Stomach (tissue), 9 donors: ENCODE data around the gene FAP. TPM values are rescaled to one million over a fixed set of nuclear protein-coding genes. Genes with fewer than 3 reads are reported as not detected.

Experiments
- DNase-seq, 2 donors: peaks; one replicate each; pipeline versions ENCODE4 v3.0.0 to v3.0.0-alpha.2; 2013 to 2019
- H3K27ac ChIP-seq, 5 donors: fragments of 200-600 bp in 4 of 5; sonication (generic) in 4 of 5; one replicate each; pipeline ENCODE4 v1.5.1; 2013 to 2019; ENCODE audit warnings: mild to moderate bottlenecking in 1 of 5, moderate library complexity in 1 of 5
- H3K27me3 ChIP-seq, 3 donors: fragments of 200-600 bp; sonication (generic); one replicate each; pipeline ENCODE4 v1.5.1; 2017 to 2019; ENCODE audit warnings: mixed run types in 1 of 3
- H3K36me3 ChIP-seq, 4 donors: fragments of 200-600 bp; sonication (generic); 1 replicate in 3 of 4; 2 replicates in 1 of 4; pipeline ENCODE4 v1.5.1; 2016 to 2019
- H3K4me1 ChIP-seq, 4 donors: fragments of 200-600 bp; sonication (generic); one replicate each; pipeline ENCODE4 v1.5.1; 2016 to 2019
- H3K4me3 ChIP-seq, 4 donors: fragments of 200-600 bp; sonication (generic) in 3 of 4; one replicate each; pipeline ENCODE4 v1.5.1; 2016 to 2019; ENCODE audit warnings: mild to moderate bottlenecking in 1 of 4
- H3K9me3 ChIP-seq, 4 donors: fragments of 200-600 bp; sonication (generic); one replicate each; pipeline ENCODE4 v1.5.1; 2016 to 2019
- EP300 ChIP-seq: sonication (generic); formaldehyde crosslinking; IDR thresholded peaks from one replicate; pipeline ENCODE4 v1.6.1; 2017; ENCODE audit warnings: antibody characterized with exemption
- POLR2A ChIP-seq, 4 donors: fragments of 450-650 bp; IDR thresholded peaks; one replicate each; pipeline ENCODE4 v1.6.1; 2016; ENCODE audit warnings: antibody characterized with exemption in 4 of 4, control low read depth in 2 of 4, mild to moderate bottlenecking in 1 of 4, moderate library complexity in 1 of 4
- POLR2AphosphoS5 ChIP-seq, 3 donors: sonication (generic); formaldehyde crosslinking; IDR thresholded peaks; one replicate each; pipeline ENCODE4 v1.6.1; 2016; ENCODE audit warnings: antibody characterized with exemption in 3 of 3
- WGBS, 5 donors: extraction: QIAGEN DNeasy Blood & Tissue Kit in 3 of 5; methylation state at CpG; one replicate each; pipeline versions ENCODE4 v1.1.5 to v1.1.7; 2013 to 2018; 5-methylcytosine and 5-hydroxymethylcytosine counted together
- intact Hi-C: fragments of 100-400 bp; cut with DNase I; formaldehyde crosslinking; loops from one replicate; pipeline ENCODE4 v1.15.1; 2023; ENCODE audit warnings: low total_unique reads
- polyA plus RNA-seq, 3 donors: library from polyadenylated mRNA; stranded (reverse); fragments of 200-250 nt; gene quantifications; one replicate each; pipeline ENCODE4 v1.2.3, GENCODE V29; 2013
- total RNA-seq, 5 donors: library from RNA; depleted of rRNA; stranded (reverse); fragments of >200 nt; gene quantifications; one replicate each; pipeline versions ENCODE4 v1.1.0 to v1.2.3, GENCODE V29; 2014 to 2016
- TF ChIP-seq, protein P1 (sequence below), 7 experiments: fragments of 450-650 bp in 4 of 7; fragments of 200-600 bp in 3 of 7; sonication (generic) in 3 of 7; IDR thresholded peaks; one replicate each; pipeline ENCODE4 v1.5.1; 2016 to 2019; ENCODE audit warnings: antibody characterized with exemption in 7 of 7, control low read depth in 2 of 7, mild to moderate bottlenecking in 1 of 7
- donor health status: healthy with polysubstance abuse.
- donor health status: Bipolar disorder and iron deficiency.
- donor health status: healthy.

The FAP gene
- total and polyA plus RNA-seq, 8 donors = 0.87 to 15.1 (median 3.8) TPM; not detected in 2

DNA sequence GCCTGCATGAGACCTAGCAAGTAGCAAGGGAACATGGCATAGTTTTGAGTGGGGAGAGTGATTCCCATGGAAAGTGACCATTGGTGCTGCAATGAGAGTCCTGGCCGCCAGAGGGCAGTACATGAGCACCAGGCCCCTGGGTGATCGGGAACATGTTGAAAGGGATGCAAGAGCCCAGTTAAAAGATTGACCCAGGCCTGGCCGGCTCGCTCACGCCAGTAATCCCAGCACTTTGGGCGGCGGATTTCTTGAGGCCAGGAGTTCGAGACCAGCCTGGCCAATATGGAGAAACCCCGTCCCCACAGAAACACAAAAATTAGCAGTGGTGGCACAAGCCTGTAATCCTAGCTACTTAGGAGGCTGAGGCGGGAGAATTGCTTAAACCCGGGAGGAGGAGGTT is 22.2 kb downstream of the FAP start:
- Histone ChIP-seq H3K27ac (no peak overlapping the region), H3K27me3 (no peaks in the 10 kb centered on the region), H3K4me3 (no peak overlapping the region), H3K4me1 (peaks cover 0 to 5% (median 0%) of the 10 kb centered on the region in 4 donors), H3K36me3 (no peaks in the 10 kb centered on the region), H3K9me3 (no peaks in the 10 kb centered on the region)
- intact Hi-C loops = loop anchor here (5.0 kb wide), 1 partner anchor 76 kb away; no protein-coding TSS in a partner anchor
- 31 to 52% (median 42%) methylated on average over 11 of the region's 11 CpGs for WGBS, 5 donors
- DNase-seq = peak; percentile 71 to 79
- TF ChIP-seq POLR2A (IDR thresholded peaks at IDR 0.05) (no peak), EP300 (no peak), POLR2AphosphoS5 (IDR thresholded peaks at IDR 0.05) (peak in 1 of 3 donors; percentile 3)
- TF ChIP-seq, protein P1, sequence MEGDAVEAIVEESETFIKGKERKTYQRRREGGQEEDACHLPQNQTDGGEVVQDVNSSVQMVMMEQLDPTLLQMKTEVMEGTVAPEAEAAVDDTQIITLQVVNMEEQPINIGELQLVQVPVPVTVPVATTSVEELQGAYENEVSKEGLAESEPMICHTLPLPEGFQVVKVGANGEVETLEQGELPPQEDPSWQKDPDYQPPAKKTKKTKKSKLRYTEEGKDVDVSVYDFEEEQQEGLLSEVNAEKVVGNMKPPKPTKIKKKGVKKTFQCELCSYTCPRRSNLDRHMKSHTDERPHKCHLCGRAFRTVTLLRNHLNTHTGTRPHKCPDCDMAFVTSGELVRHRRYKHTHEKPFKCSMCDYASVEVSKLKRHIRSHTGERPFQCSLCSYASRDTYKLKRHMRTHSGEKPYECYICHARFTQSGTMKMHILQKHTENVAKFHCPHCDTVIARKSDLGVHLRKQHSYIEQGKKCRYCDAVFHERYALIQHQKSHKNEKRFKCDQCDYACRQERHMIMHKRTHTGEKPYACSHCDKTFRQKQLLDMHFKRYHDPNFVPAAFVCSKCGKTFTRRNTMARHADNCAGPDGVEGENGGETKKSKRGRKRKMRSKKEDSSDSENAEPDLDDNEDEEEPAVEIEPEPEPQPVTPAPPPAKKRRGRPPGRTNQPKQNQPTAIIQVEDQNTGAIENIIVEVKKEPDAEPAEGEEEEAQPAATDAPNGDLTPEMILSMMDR (IDR thresholded peaks at IDR 0.05) = peak in 5 of 7 experiments; percentile 83 to 91 (median 88)

DNA sequence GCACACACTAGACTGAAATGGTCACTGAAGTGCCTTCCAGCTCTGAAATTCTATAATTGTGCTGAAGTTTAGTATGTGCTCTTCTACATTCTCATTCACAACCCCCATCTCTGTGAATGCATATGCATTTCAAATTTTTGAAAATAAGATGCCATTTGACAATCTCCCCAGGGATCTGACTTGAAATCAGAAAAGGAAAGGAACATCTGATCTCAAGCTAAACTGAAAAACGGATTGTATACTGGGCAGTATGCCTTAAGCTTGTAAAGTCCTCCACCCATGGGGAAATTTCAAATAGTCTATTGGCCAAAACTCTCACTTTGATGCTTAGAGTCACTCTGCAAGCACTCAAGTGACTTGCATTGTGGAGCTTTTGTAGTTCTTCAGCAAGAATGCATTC is 22.9 kb downstream of the FAP start:
- Histone ChIP-seq H3K4me3 (no peak overlapping the region), H3K9me3 (no peaks in the 10 kb centered on the region), H3K27me3 (no peaks in the 10 kb centered on the region), H3K36me3 (no peaks in the 10 kb centered on the region), H3K4me1 (peaks cover 0 to 5% (median 0%) of the 10 kb centered on the region in 4 donors), H3K27ac (no peak overlapping the region)
- TF ChIP-seq EP300 (no peak), POLR2AphosphoS5 (IDR thresholded peaks at IDR 0.05) (no peak), POLR2A (IDR thresholded peaks at IDR 0.05) (no peak)
- TF ChIP-seq, protein P1 (IDR thresholded peaks at IDR 0.05) = no peak
- peak in 1 of 2 donors; percentile 21 for DNase-seq
- intact Hi-C loops = loop anchor here (5.0 kb wide), 1 partner anchor 77 kb away; no protein-coding TSS in a partner anchor
- WGBS, 5 donors = 45 to 67% (median 61%) methylated on average over 1 of the region's 1 CpG

DNA sequence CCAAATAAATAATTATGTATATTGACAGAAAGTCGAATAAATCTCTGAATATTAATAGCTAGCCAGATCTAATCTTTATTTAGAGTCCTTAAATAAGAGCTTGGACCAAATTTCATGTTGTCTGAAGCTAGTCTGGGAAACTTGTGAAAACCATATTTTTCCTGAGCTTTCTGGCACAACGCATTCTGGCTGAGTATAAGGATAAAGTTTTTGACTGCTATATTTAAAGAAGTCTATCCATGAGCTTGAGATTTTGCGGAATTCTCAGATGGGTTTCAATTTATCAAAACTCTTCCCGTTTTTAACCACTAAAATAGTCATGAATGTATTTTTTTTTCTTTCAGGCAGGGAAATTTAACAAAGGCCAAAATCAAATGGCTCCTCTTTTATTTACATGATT is 23.8 kb downstream of the FAP start:
- no peak for TF ChIP-seq POLR2A (IDR thresholded peaks at IDR 0.05)
- TF ChIP-seq, protein P1 (IDR thresholded peaks at IDR 0.05) = no peak
- TF ChIP-seq POLR2AphosphoS5 (IDR thresholded peaks at IDR 0.05) = no peak
- TF ChIP-seq EP300 = no peak
- H3K9me3 ChIP-seq = no peaks in the 10 kb centered on the region
- no peak overlapping the region for H3K4me3 ChIP-seq
- H3K36me3 ChIP-seq = no peaks in the 10 kb centered on the region
- peak in 1 of 2 donors; percentile 32 for DNase-seq
- WGBS, 5 donors = 62 to 76% (median 70%) methylated on average over 4 of the region's 4 CpGs
- H3K27me3 ChIP-seq = no peaks in the 10 kb centered on the region
- intact Hi-C loops = no loop called here
- H3K27ac ChIP-seq = no peak overlapping the region
- peaks cover 0 to 5% (median 0%) of the 10 kb centered on the region in 4 donors for H3K4me1 ChIP-seq

DNA sequence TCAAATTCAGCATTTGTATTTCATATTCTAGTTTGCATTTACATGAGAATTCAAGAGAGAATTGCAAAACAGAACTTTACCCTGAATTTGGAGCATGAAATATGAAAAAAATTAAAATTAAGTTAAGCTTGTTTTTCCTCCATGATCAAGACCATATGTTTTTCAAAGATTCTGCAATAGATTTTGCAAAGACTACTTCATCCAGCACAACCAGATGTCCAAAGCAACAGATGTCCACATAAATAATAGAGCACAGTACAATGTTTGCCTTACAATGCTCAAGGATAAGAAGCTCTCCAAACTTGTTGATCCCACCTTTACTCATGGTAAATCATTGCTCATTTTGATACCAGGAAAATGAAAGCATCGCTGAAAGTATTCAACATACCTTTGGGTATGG is 25.6 kb downstream of the FAP start:
- TF ChIP-seq EP300 (no peak), POLR2AphosphoS5 (IDR thresholded peaks at IDR 0.05) (no peak), POLR2A (IDR thresholded peaks at IDR 0.05) (no peak)
- TF ChIP-seq, protein P1 (IDR thresholded peaks at IDR 0.05) = no peak
- peak in 1 of 2 donors; percentile 22 for DNase-seq
- no peak overlapping the region for H3K27ac ChIP-seq
- intact Hi-C loops = no loop called here
- peaks cover 0 to 5% (median 0%) of the 10 kb centered on the region in 4 donors for H3K4me1 ChIP-seq
- H3K27me3 ChIP-seq = no peaks in the 10 kb centered on the region
- H3K4me3 ChIP-seq = no peak overlapping the region
- H3K9me3 ChIP-seq = no peaks in the 10 kb centered on the region
- WGBS, 5 donors = 84 to 92% (median 89%) methylated on average over 1 of the region's 1 CpG
- no peaks in the 10 kb centered on the region for H3K36me3 ChIP-seq
